KMS-11 (cell line): ENCODE measurements around the gene MED27.

Experiments used
- H2AFZ ChIP-seq: fragments of 200-600 bp; sonication (generic); 2 replicates; pipeline ENCODE4 v1.6.1; 2016; ENCODE audit warnings: antibody characterized with exemption, mixed run types, low read depth
- H3K27ac ChIP-seq: fragments of 200-600 bp; sonication (generic); 2 replicates; pipeline ENCODE4 v1.6.1; 2016; ENCODE audit warnings: mild to moderate bottlenecking, mixed run types
- H3K27me3 ChIP-seq: fragments of 200-600 bp; sonication (generic); 2 replicates; pipeline ENCODE4 v1.6.1; 2017; ENCODE audit warnings: mild to moderate bottlenecking, low read depth, mixed run types, moderate library complexity; ENCODE audit not compliant: insufficient read depth
- H3K36me3 ChIP-seq: fragments of 200-600 bp; sonication (generic); 2 replicates; pipeline ENCODE4 v1.6.1; 2017; ENCODE audit warnings: mild to moderate bottlenecking, mixed run types; ENCODE audit not compliant: insufficient read depth
- H3K4me1 ChIP-seq: fragments of 200-600 bp; sonication (generic); 2 replicates; pipeline ENCODE4 v1.6.1; 2016; ENCODE audit warnings: mild to moderate bottlenecking, low read depth, mixed run types; ENCODE audit not compliant: poor library complexity, severe bottlenecking
- H3K4me2 ChIP-seq: fragments of 200-600 bp; sonication (generic); 2 replicates; pipeline ENCODE4 v1.7.0; 2016; ENCODE audit warnings: mild to moderate bottlenecking, mixed run types
- H3K4me3 ChIP-seq: fragments of 200-600 bp; sonication (generic); IDR thresholded peaks from 2 replicates; pipeline ENCODE4 v1.6.1; 2017; ENCODE audit warnings: low read depth, low read length, mixed read lengths; ENCODE audit not compliant: insufficient read depth
- H3K79me2 ChIP-seq: fragments of 200-600 bp; sonication (generic); 2 replicates; pipeline ENCODE4 v1.6.1; 2016; ENCODE audit warnings: low read depth, mixed run types; ENCODE audit not compliant: insufficient read depth
- H3K9ac ChIP-seq: fragments of 200-600 bp; sonication (generic); 2 replicates; pipeline ENCODE4 v1.6.1; 2016; ENCODE audit warnings: mild to moderate bottlenecking, mixed run types
- H4K20me1 ChIP-seq: fragments of 200-600 bp; sonication (generic); 2 replicates; pipeline ENCODE4 v1.6.1; 2016; ENCODE audit warnings: mild to moderate bottlenecking, mixed run types; ENCODE audit not compliant: insufficient read depth
- TF ChIP-seq, protein P1 (sequence below): fragments of 200-600 bp; sonication (generic); conservative IDR thresholded peaks from 2 replicates; pipeline ENCODE4 v1.6.1; 2017; ENCODE audit warnings: low read depth, mild to moderate bottlenecking, antibody characterized with exemption, low read length, moderate library complexity, mixed read lengths

MED27 gene

GRCh38 chr9:131841765-131842318 lies 237.8 kb downstream of the MED27 start:
- Histone ChIP-seq H3K4me3 (no peak overlapping the region), H3K27me3 (peaks cover 32% of the 10 kb centered on the region; the same call in 1 of the 2 replicates), H3K79me2 (no peaks in the 10 kb centered on the region), H3K9ac (no peak overlapping the region), H3K36me3 (no peaks in the 10 kb centered on the region), H3K4me1 (no peaks in the 10 kb centered on the region), H2AFZ (no peak overlapping the region), H3K4me2 (no peak overlapping the region), H3K27ac (no peak overlapping the region), H4K20me1 (no peaks in the 10 kb centered on the region)
- TF ChIP-seq, protein P1, sequence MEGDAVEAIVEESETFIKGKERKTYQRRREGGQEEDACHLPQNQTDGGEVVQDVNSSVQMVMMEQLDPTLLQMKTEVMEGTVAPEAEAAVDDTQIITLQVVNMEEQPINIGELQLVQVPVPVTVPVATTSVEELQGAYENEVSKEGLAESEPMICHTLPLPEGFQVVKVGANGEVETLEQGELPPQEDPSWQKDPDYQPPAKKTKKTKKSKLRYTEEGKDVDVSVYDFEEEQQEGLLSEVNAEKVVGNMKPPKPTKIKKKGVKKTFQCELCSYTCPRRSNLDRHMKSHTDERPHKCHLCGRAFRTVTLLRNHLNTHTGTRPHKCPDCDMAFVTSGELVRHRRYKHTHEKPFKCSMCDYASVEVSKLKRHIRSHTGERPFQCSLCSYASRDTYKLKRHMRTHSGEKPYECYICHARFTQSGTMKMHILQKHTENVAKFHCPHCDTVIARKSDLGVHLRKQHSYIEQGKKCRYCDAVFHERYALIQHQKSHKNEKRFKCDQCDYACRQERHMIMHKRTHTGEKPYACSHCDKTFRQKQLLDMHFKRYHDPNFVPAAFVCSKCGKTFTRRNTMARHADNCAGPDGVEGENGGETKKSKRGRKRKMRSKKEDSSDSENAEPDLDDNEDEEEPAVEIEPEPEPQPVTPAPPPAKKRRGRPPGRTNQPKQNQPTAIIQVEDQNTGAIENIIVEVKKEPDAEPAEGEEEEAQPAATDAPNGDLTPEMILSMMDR, result no peak

GRCh38 chr9:131840751-131841702 lies 238.6 kb downstream of the MED27 start:
- Histone ChIP-seq H4K20me1 (no peaks in the 10 kb centered on the region), H3K4me3 (no peak overlapping the region), H2AFZ (no peak overlapping the region), H3K4me1 (no peaks in the 10 kb centered on the region), H3K9ac (no peak overlapping the region), H3K36me3 (no peaks in the 10 kb centered on the region), H3K79me2 (no peaks in the 10 kb centered on the region), H3K4me2 (no peak overlapping the region), H3K27me3 (peaks cover 38% of the 10 kb centered on the region; the same call in 1 of the 2 replicates), H3K27ac (no peak overlapping the region)
- TF ChIP-seq, protein P1, result no peak

- Histone ChIP-seq H3K9ac (no peak overlapping the region), H3K4me1 (no peaks in the 10 kb centered on the region), H3K27ac (no peak overlapping the region), H3K79me2 (no peaks in the 10 kb centered on the region), H3K36me3 (no peaks in the 10 kb centered on the region), H3K4me2 (no peak overlapping the region), H3K4me3 (no peak overlapping the region), H2AFZ (no peak overlapping the region), H3K27me3 (peaks cover 46% of the 10 kb centered on the region), H4K20me1 (no peaks in the 10 kb centered on the region)
- TF ChIP-seq, protein P1, result no peak
Measured at GRCh38 chr9:131840220-131840619, 239.4 kb downstream of the MED27 start.

DNA sequence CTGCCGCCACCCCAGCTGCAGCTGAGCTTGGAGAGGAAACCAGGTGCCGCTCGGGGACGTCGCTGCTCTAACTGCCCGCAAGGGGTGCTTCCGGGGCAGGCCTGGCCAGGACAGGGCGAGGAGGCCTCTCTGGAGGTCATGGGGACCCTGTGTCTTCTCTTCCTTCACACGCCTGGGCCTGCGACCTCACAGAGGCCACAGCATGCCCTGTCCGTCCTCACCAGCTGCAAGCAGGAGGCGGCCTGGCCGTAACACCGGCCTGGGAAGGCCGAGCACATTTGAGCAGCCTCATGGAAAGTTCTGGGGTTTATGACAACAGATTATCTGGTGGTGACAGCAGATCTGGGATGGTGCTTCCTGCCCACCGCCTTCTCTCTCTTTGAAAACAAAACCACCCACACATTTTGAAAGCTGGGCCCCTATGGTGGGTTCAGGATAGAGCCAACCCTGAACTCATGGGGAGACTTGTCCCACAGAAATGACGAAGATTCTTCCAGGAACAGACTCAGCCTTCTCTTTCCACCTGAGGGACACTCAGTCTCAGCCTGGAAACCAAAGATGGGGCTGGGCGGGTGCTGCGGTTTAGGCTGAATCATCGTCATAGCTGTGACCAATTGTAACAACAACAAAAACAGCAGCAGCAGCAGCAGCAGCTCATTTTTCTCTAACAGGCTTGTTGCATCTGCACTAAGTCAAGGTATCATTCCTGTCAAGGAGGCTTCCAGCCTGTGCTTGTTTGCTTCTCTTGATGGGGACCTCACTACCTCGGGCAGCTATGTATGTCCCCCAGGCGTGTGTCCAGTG lies 240.2 kb downstream of the MED27 start:
- no peaks in the 10 kb centered on the region for H3K79me2 ChIP-seq
- H3K4me2 ChIP-seq, result no peak overlapping the region
- H3K4me3 ChIP-seq, result no peak overlapping the region
- H3K9ac ChIP-seq, result no peak overlapping the region
- no peak overlapping the region for H2AFZ ChIP-seq
- TF ChIP-seq, protein P1, result no peak
- H3K27ac ChIP-seq, result no peak overlapping the region
- H4K20me1 ChIP-seq, result no peaks in the 10 kb centered on the region
- H3K36me3 ChIP-seq, result no peaks in the 10 kb centered on the region
- H3K4me1 ChIP-seq, result no peaks in the 10 kb centered on the region
- H3K27me3 ChIP-seq, result peaks cover 54% of the 10 kb centered on the region
